HG03571 (cell line): Measurements from ENCODE around the gene VPS54.
"Not testable (repeated sequence)": the region's sequence is repeated elsewhere in the genome, so short reads cannot be mapped to it uniquely, and the experiment has no call there.

Experiments used
- ATAC-seq: cut with Tn5 transposase; IDR thresholded peaks from one replicate; pipeline ENCODE4 v1.9.1; 2021; ENCODE audit not compliant: unreplicated experiment

Gene VPS54

DNA sequence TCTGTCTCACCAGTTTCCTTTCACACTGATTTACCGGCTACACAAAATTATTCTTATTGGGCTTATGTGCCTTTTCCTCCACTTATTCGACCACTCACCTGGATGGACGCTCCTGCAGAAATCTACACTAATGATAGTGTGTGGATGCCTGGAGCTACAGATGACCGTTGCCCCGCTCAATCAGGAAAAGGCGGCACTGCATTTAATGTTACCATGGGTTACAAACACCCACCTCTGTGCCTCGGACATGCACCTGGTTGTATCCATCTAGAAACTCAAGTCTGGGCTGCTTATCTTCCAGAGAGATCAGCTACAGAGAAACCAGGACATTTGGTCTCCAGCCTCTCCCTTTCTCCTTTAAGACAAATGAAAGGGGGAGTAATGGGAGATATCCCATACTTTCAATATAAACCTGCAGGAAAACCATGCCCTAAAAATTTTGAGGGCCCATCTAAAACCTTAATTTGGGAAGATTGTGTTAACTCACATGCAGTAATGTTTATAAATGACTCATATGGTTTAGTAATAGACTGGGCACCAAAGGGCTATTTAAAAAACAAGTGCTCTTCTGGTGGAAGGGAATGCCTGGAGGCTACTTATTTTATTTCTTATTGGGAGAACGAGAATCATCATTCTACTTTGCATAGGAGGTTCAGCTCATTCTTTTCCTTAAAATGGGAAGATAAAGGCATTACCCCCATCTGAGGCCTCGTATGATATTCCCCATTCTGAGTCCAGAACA lies 24.7 kb downstream of the VPS54 start:
- ATAC-seq: not testable (repeated sequence)

GRCh38 chr2:63993871-63994270 lies 25.4 kb downstream of the VPS54 start:
- ATAC-seq: no peak

GRCh38 chr2:63993130-63993584 lies 26.1 kb downstream of the VPS54 start:
- ATAC-seq: not testable (repeated sequence)

DNA sequence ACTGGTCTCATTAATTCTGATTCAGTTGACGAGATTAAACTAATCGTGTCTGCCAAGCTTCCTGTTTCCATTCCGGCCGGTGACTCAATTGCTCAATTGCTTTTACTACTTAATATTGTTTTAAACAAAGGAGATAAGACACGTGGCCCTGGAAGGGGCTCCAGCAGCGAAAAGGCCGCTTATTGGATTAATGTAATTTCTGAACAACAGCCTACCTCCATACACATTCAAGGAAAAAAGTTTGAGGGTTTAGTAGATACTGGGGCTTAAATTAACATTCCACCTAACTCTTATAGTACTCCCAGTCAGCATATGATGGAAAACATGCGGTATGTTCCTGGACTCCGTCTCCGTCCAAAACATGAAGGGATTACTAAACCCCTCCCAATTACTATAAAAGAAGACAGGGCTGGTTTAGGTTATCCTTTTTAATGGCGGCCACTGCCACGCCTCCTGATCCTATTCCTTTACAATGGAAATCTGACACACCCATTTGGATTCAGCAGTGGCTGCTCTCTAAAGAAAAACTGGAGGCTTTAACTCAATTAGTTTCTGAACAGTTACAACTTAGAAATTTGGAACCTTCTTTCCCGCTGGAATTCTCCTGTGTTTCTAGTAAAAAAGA lies 27.1 kb downstream of the VPS54 start:
- no peak for ATAC-seq

- ATAC-seq: not testable (repeated sequence)
These were observed 27.8 kb downstream of the VPS54 start for GRCh38 chr2:63991173-63991999.

GRCh38 chr2:63990072-63990471 lies 29.2 kb downstream of the VPS54 start:
- ATAC-seq: no peak

GRCh38 chr2:63988842-63989436 lies 30.3 kb downstream of the VPS54 start:
- not testable (repeated sequence) for ATAC-seq

DNA sequence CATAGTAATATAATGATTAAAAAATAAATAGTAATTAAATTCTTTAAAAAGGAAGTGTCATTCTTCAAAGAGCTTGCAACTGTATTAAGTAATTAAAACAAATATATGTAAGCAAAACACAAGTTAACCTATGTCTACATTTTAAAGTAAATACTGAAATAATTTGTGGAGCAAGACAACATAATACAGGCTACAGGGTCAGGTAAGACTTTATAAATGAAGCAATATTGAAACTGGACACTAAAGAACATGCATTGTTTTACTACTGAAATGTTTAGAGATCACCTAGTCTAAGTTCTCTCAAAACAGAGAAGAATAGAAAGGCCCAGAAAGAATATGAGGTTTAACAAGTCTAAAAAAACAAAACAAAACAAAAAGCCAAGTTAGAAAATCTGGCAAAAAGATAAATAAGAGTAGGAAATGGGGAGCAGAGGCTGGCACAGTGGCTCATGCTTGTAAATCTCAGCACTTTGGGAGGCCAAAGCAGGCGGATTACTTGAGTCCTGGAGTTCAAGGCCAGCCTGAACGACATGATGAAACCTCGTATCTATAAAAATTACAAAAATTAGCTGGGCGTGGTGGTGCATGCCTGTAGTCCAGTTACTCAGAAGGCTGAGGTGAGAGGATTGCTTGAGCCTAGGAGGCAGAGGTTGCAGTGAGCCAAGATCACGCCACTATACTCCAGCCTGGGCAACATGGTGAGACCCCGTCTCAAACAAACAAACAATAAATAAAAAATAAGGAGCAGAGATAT lies 34.4 kb downstream of the VPS54 start:
- ATAC-seq: no peak

DNA sequence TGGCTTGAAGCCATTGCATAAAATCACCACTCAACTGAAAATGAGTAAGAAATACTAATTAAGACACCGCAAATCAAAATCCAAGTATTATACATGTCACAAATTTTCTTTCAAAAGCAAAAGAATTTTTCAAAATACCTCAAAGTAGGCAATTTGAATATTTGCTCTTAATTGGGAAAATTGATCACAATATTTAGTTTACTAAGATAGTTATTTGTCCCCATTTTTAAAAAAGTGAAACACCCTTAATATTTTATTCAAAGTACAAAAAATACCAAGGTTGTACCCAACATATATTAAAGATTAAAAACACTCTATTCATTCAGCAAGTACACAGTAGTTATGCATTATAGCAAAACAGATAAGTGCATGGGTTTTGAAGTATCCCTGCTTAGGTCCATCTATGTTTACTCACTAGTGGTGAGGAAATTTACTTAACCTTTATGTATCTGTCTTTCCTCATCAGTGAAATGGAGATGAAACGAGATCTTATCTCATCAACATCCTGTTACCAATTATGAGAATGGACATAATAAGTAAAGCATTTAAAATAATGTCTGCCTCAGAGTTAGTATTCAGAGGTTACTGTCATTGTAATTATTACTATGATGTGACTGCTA lies 35.1 kb downstream of the VPS54 start:
- ATAC-seq: no peak

GRCh38 chr2:63982335-63982734 lies 36.9 kb downstream of the VPS54 start:
- ATAC-seq: no peak

DNA sequence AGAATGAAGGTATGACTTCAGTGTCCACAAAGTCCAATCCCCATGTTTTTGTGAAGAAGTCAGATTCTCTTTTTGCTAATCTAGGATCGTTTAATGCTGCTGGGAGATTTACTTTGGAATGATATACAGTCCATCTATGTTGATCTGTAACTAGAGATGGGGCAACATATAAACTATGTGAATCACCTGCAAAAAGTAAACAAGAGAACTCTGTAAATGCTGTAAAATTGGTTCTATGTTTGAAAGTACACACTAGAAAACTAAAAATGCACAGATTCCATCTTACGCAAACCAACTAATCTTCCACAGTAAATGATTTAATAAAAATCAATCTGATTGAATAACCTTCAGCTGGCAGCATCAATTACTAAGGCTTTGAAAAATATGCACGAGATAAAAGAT lies 37.5 kb downstream of the VPS54 start:
- ATAC-seq: no peak

- ATAC-seq: no peak
These were observed 38.4 kb downstream of the VPS54 start for GRCh38 chr2:63980794-63981193.

GRCh38 chr2:63977904-63978303 lies 41.3 kb downstream of the VPS54 start:
- ATAC-seq: peak; percentile 91

DNA sequence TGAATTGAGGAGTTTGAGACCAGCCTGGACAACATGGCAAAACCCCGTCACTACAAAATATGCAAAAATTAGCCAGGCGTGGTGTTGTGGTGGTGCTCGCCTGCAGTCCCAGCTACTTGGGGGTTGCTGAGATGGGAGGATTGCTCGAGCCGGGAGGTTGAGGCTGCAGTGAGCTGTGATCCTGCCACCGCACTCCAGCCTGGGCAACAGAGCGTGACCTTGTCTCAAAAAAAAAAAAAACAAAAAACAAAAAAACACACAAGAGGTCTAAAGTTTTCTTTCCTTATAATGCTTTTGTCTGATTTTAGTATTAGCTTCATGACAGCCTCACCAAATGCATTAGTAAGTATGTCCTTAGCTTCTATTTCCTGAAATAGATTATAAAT lies 43.1 kb downstream of the VPS54 start:
- no peak for ATAC-seq

DNA sequence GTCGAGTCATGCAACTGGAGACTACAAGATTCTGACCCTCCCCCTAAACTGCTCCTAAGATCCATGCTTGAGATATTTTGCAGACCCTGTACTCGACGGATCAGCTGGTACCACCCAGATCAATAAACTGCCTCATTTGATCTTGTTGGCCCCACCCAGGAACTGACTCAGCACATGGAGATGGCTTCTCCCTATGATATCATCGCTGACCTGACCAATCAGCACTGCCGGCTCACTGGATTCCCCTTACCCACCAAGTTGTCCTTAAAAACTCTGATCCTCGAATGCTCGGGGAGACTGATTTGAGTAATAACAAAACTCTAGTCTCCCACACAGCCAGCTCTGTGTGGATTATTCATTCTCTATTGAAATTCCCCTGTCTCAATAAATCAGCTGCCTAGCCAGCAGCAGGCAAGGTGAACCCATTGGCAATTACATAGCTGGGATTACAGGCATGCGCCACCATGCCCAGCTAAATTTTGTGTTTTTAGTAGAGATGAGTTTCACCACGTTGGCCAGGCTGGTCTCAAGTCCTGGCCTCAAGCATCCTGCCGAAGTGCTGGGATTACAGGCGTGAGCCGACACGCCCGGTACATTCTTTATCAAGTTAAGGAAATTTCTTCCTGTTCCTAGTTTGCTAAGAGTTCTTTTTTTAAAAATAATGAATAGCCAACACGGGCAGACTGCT lies 43.6 kb downstream of the VPS54 start:
- ATAC-seq: no peak

GRCh38 chr2:63975036-63975435 lies 44.2 kb downstream of the VPS54 start:
- ATAC-seq: not testable (repeated sequence)

DNA sequence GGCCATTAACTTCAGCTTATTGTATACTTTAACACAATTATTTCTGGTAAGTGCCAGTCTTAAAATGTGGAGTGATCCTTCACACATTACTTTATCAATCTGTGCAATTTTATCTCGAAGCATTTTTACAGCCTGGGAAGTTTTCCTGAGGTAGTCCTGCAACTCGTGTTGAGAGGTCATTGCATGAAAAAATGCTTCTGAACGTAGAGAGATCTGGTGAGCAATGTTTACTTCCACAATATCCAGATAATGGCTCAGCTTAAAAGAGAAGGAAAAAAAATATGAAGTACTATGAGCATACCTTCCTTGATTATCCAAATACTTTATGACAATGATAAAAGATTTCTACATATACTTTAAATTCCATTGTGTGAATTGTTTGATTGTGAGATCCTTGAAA lies 57.0 kb downstream of the VPS54 start:
- no peak for ATAC-seq

- ATAC-seq: no peak
These were observed 68.8 kb downstream of the VPS54 start for GRCh38 chr2:63950414-63950813.

DNA sequence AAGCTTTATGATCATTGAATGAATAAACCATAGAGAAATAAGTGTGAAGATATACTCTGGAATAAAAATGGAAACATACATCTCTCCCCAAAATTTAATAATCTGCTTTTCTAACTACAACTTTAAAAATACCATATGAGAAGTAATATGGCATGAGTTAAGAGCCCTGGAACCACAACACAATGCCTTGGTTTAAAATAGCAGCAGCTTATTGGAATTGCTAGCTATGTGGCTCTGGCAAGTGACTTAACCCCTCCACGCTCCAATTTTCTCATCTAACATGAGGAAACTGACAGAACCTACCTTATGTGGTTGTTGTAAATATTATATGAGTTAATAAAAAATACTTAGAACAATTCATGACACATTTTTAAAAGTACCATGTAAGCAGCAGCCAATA lies 76.4 kb downstream of the VPS54 start:
- ATAC-seq: no peak

DNA sequence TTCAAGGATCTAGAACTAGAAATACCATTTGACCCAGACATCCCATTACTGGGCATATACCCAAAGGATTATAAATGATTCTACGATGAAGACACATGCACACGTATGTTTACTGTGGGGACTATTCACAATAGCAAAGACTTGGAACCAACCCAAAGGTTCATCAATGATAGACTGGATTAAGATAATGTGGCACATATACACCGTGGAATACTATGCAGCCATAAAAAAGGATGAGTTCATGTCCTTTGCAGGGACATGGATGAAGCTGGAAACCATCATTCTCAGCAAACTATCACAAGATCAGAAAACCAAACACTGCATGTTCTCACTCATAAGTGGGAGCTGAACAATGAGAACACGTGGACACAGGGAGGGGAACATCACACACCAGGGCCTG lies 87.1 kb downstream of the VPS54 start:
- ATAC-seq: not testable (repeated sequence)
